ENCODE measurements around the gene TNS3.

DNA sequence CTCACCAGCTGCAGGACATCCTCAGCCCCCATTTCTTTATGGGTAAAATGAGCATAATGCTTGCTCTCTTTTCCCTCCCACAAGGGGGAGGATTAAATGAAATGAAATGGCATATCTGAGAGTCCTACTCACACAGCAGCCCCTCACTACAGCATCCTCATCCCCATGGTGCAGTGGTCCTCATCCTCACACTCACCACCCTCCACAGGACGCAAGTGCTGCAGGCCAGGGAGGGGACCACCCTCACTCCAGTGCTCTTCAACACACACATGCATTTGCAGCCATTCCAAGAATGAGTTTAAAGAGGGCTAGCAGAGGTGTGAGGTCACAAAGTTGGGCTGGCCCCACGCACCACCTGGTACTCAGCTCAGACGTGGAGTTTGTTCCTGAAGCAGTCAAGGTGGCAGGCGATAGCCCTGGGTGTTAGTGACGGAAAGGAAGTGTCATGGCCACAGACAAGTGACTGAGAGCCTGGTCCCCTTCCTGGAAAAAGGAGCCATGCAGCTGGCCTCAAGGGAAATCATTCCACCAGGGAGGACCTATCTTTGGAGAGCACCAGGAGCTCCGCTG lies 234.0 kb downstream of the TNS3 start:
- TF ChIP-seq POLR2A (IDR thresholded peaks at IDR 0.05): no peak
- TF ChIP-seq, protein P1, sequence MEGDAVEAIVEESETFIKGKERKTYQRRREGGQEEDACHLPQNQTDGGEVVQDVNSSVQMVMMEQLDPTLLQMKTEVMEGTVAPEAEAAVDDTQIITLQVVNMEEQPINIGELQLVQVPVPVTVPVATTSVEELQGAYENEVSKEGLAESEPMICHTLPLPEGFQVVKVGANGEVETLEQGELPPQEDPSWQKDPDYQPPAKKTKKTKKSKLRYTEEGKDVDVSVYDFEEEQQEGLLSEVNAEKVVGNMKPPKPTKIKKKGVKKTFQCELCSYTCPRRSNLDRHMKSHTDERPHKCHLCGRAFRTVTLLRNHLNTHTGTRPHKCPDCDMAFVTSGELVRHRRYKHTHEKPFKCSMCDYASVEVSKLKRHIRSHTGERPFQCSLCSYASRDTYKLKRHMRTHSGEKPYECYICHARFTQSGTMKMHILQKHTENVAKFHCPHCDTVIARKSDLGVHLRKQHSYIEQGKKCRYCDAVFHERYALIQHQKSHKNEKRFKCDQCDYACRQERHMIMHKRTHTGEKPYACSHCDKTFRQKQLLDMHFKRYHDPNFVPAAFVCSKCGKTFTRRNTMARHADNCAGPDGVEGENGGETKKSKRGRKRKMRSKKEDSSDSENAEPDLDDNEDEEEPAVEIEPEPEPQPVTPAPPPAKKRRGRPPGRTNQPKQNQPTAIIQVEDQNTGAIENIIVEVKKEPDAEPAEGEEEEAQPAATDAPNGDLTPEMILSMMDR (IDR thresholded peaks at IDR 0.05): no peak

All from uterus (tissue), 2 donors.